Endothelial cell of umbilical vein (primary cell): ENCODE results near the gene CASP9.

Experiments
- EZH2 ChIP-seq: IDR thresholded peaks from 2 replicates; pipeline ENCODE4 v1.6.1; 2012; ENCODE audit warnings: borderline replicate concordance, low read depth, mild to moderate bottlenecking, moderate library complexity, low read length, inconsistent platforms; ENCODE audit not compliant: severe bottlenecking
- FOS ChIP-seq: IDR thresholded peaks from 2 replicates; pipeline ENCODE4 v1.6.1; 2011; ENCODE audit warnings: mild to moderate bottlenecking, low read length, moderate library complexity, borderline replicate concordance; ENCODE audit not compliant: insufficient read depth
- POLR2A ChIP-seq: IDR thresholded peaks from 2 replicates; pipeline ENCODE4 v1.6.1; 2012; ENCODE audit warnings: low read depth, mild to moderate bottlenecking, control low read depth, low read length
- TF ChIP-seq, protein P1 (sequence below), 2 donors: IDR thresholded peaks; 1 replicate in 1 of 2; 2 replicates in 1 of 2; pipeline ENCODE4 v1.5.1; 2011; ENCODE audit warnings: low read length in 2 of 2, mild to moderate bottlenecking in 2 of 2, moderate library complexity in 2 of 2, control low read depth in 1 of 2, inconsistent platforms in 1 of 2, low read depth in 1 of 2; ENCODE audit not compliant: insufficient read depth in 1 of 2; ENCODE audit errors: extremely low read depth in 1 of 2

DNA sequence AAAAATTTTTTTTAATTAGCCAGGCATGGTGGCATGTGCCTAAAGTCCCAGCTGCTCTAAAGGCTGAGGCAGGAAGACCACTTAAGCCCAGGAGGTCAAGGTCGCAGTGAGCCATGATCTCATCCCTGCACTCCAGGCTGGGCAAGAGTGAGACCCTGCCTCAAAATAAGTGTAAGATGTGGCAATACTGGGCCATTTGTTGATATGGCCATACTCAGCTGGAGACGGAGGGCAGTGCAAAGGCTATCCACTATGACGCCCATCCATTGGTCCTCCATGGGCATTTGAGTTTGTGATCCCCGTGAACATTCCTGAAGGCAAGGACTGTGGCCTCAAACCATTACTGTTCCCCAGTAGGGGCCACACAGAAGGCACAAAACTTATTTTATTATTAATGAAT lies 1.5 kb downstream of the CASP9 start:
- TF ChIP-seq, protein P1, sequence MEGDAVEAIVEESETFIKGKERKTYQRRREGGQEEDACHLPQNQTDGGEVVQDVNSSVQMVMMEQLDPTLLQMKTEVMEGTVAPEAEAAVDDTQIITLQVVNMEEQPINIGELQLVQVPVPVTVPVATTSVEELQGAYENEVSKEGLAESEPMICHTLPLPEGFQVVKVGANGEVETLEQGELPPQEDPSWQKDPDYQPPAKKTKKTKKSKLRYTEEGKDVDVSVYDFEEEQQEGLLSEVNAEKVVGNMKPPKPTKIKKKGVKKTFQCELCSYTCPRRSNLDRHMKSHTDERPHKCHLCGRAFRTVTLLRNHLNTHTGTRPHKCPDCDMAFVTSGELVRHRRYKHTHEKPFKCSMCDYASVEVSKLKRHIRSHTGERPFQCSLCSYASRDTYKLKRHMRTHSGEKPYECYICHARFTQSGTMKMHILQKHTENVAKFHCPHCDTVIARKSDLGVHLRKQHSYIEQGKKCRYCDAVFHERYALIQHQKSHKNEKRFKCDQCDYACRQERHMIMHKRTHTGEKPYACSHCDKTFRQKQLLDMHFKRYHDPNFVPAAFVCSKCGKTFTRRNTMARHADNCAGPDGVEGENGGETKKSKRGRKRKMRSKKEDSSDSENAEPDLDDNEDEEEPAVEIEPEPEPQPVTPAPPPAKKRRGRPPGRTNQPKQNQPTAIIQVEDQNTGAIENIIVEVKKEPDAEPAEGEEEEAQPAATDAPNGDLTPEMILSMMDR (IDR thresholded peaks at IDR 0.05; ENCODE audit: extremely low read depth in 1 of 2, insufficient read depth in 1 of 2, low read depth in 1 of 2, low read length in 2 of 2) = no peak
- no peak for TF ChIP-seq EZH2
- TF ChIP-seq POLR2A = no peak
- TF ChIP-seq FOS = no peak
